Smooth muscle cell (in vitro differentiated cells): ENCODE results near the gene SLCO4C1. TPM values are rescaled to one million over a fixed set of nuclear protein-coding genes. Genes with fewer than 3 reads are reported as not detected.

ENCODE experiments used
- DNase-seq: peaks from one replicate; lab custom pipeline; 2025; ENCODE audit not compliant: unreplicated experiment; lab: John Stamatoyannopoulos, UW
- H2AFZ ChIP-seq: fragments of 200-600 bp; sonication (generic); 2 replicates; pipeline ENCODE4 v1.6.0; 2016; ENCODE audit warnings: antibody characterized with exemption, low read depth, mild to moderate bottlenecking
- H3F3A ChIP-seq: fragments of 200-600 bp; sonication (generic); 2 replicates; pipeline ENCODE4 v1.6.0; 2017; ENCODE audit warnings: antibody characterized with exemption, low read depth
- H3K27ac ChIP-seq: fragments of 200-600 bp; sonication (generic); 2 replicates; pipeline ENCODE4 v1.5.1; 2016; ENCODE audit warnings: low read depth, mild to moderate bottlenecking
- H3K27me3 ChIP-seq: fragments of 200-600 bp; sonication (generic); 2 replicates; pipeline ENCODE4 v1.6.1; 2016; ENCODE audit warnings: low read depth, mild to moderate bottlenecking
- H3K36me3 ChIP-seq: fragments of 200-600 bp; sonication (generic); 2 replicates; pipeline ENCODE4 v1.5.1; 2016; ENCODE audit warnings: low read depth
- H3K4me1 ChIP-seq: fragments of 200-600 bp; sonication (generic); 2 replicates; pipeline ENCODE4 v1.5.1; 2016; ENCODE audit warnings: low read depth
- H3K4me2 ChIP-seq: fragments of 200-600 bp; sonication (generic); 2 replicates; pipeline ENCODE4 v1.6.0; 2016; ENCODE audit warnings: mild to moderate bottlenecking
- H3K4me3 ChIP-seq: fragments of 200-600 bp; sonication (generic); 2 replicates; pipeline ENCODE4 v1.5.1; 2016; ENCODE audit warnings: mild to moderate bottlenecking
- H3K79me2 ChIP-seq: fragments of 200-600 bp; sonication (generic); 2 replicates; pipeline ENCODE4 v1.6.0; 2016; ENCODE audit warnings: low read depth, mild to moderate bottlenecking
- H3K9ac ChIP-seq: fragments of 200-600 bp; sonication (generic); 2 replicates; pipeline ENCODE4 v1.6.0; 2016; ENCODE audit warnings: low read depth
- H3K9me3 ChIP-seq: fragments of 200-600 bp; sonication (generic); replicated peaks from 2 replicates; pipeline ENCODE4 v1.5.1; 2016; ENCODE audit warnings: low read depth
- H4K20me1 ChIP-seq: fragments of 200-600 bp; sonication (generic); 2 replicates; pipeline ENCODE4 v1.6.0; 2016; ENCODE audit warnings: low read depth
- CTCF ChIP-seq: fragments of 200-600 bp; sonication (generic); IDR thresholded peaks from 2 replicates; pipeline ENCODE4 v1.5.1; 2017; ENCODE audit warnings: borderline replicate concordance, mild to moderate bottlenecking, antibody characterized with exemption; ENCODE audit not compliant: insufficient read depth, poor library complexity, severe bottlenecking
- WGBS: methylation state at CpG from one replicate; pipeline ENCODE4 v1.1.7; 2016; ENCODE audit warnings: low lambda C conversion rate; 5-methylcytosine and 5-hydroxymethylcytosine counted together
- polyA plus RNA-seq: library from polyadenylated mRNA; unstranded; fragments of >200 nt; fragmentation: Nextera tagmentation; extraction: Ambion mirVana; gene quantifications from 2 replicates; pipeline ENCODE4 v1.2.1, GENCODE V29; 2016
- total RNA-seq: library from RNA; depleted of rRNA; stranded (reverse); fragments of >200 nt; gene quantifications from 2 replicates; pipeline ENCODE4 v1.2.3, GENCODE V29; 2014

Gene SLCO4C1
- total and polyA plus RNA-seq, 2 experiments from 2014 or later, result 0.36 TPM; not detected in 1

- H3K27me3 ChIP-seq, result no peaks in the 10 kb centered on the region
- no peak overlapping the region for H3K9ac ChIP-seq
- H3K9me3 ChIP-seq, result peaks cover 7% of the 10 kb centered on the region
- no peak overlapping the region for H2AFZ ChIP-seq
- no peak for DNase-seq
- H3K4me1 ChIP-seq, result no peaks in the 10 kb centered on the region
- WGBS, result 86% methylated on average over 6 of the region's 6 CpGs
- H3K79me2 ChIP-seq, result no peaks in the 10 kb centered on the region
- H3K27ac ChIP-seq, result no peak overlapping the region
- H4K20me1 ChIP-seq, result no peaks in the 10 kb centered on the region
- no peak overlapping the region for H3K4me2 ChIP-seq
- H3K36me3 ChIP-seq, result no peaks in the 10 kb centered on the region
- no peak overlapping the region for H3K4me3 ChIP-seq
- peak; percentile 74 for TF ChIP-seq CTCF
- H3F3A ChIP-seq, result no peaks in the 10 kb centered on the region
Observed at GRCh38 chr5:102223542-102224477, 72.3 kb downstream of the SLCO4C1 start.

DNA sequence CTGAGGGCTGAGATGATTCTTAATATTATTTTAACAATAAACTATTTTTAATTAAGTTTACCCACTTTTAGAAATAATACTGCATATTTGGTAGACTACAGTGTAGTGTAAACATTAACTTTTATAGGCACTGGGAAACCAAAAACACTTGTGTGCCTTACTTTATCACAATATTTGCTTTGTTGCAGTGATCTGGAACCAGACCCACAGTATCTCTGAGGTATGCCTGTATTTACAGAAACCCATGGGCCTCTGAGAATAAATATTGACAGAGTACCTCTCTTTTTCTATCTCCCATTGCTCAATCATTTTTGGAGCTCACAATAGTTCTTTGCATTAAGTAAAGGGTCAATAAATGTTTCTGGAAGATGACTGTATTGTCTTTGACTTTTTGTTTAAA lies 73.3 kb downstream of the SLCO4C1 start:
- Histone ChIP-seq H3F3A (no peaks in the 10 kb centered on the region), H4K20me1 (no peaks in the 10 kb centered on the region), H3K36me3 (no peaks in the 10 kb centered on the region), H3K27ac (no peak overlapping the region), H3K4me1 (no peaks in the 10 kb centered on the region), H3K79me2 (no peaks in the 10 kb centered on the region), H3K9ac (no peak overlapping the region), H3K4me3 (no peak overlapping the region), H3K4me2 (no peak overlapping the region), H3K27me3 (no peaks in the 10 kb centered on the region), H2AFZ (no peak overlapping the region), H3K9me3 (peaks cover 7% of the 10 kb centered on the region)
- no peak for TF ChIP-seq CTCF
- DNase-seq, result no peak

GRCh38 chr5:102221949-102222348 lies 74.1 kb downstream of the SLCO4C1 start:
- DNase-seq, result no peak
- H4K20me1 ChIP-seq, result no peaks in the 10 kb centered on the region
- no peaks in the 10 kb centered on the region for H3K27me3 ChIP-seq
- H3F3A ChIP-seq, result no peaks in the 10 kb centered on the region
- no peaks in the 10 kb centered on the region for H3K36me3 ChIP-seq
- no peaks in the 10 kb centered on the region for H3K4me1 ChIP-seq
- peaks cover 7% of the 10 kb centered on the region for H3K9me3 ChIP-seq
- WGBS, result 93% methylated on average over 1 of the region's 1 CpG
- no peak overlapping the region for H3K9ac ChIP-seq
- no peak for TF ChIP-seq CTCF
- H3K27ac ChIP-seq, result no peak overlapping the region
- H3K4me2 ChIP-seq, result no peak overlapping the region
- H3K4me3 ChIP-seq, result no peak overlapping the region
- no peak overlapping the region for H2AFZ ChIP-seq
- no peaks in the 10 kb centered on the region for H3K79me2 ChIP-seq

GRCh38 chr5:102218159-102218558 lies 77.9 kb downstream of the SLCO4C1 start:
- H3K4me2 ChIP-seq, result no peak overlapping the region
- H3K4me1 ChIP-seq, result no peaks in the 10 kb centered on the region
- H3K27ac ChIP-seq, result no peak overlapping the region
- H3K27me3 ChIP-seq, result no peaks in the 10 kb centered on the region
- H2AFZ ChIP-seq, result no peak overlapping the region
- no peaks in the 10 kb centered on the region for H3K36me3 ChIP-seq
- no peak for DNase-seq
- H3K9me3 ChIP-seq, result peaks cover 7% of the 10 kb centered on the region
- H3K9ac ChIP-seq, result no peak overlapping the region
- no peak overlapping the region for H3K4me3 ChIP-seq
- no peak for TF ChIP-seq CTCF
- no peaks in the 10 kb centered on the region for H4K20me1 ChIP-seq
- no peaks in the 10 kb centered on the region for H3K79me2 ChIP-seq
- WGBS, result 64% methylated on average over 1 of the region's 1 CpG
- no peaks in the 10 kb centered on the region for H3F3A ChIP-seq
